HG02885 (cell line): Measurements from ENCODE around the gene DMWD.
"Not testable (repeated sequence)": the region's sequence is repeated elsewhere in the genome, so short reads cannot be mapped to it uniquely, and the experiment has no call there.

ENCODE experiments used
- ATAC-seq: cut with Tn5 transposase; IDR thresholded peaks from one replicate; pipeline ENCODE4 v1.9.1; 2021; ENCODE audit warnings: mild to moderate bottlenecking; ENCODE audit not compliant: unreplicated experiment, poor library complexity

The DMWD gene

GRCh38 chr19:45757695-45758094 is 35.0 kb downstream of the DMWD start:
- no peak for ATAC-seq

- no peak for ATAC-seq
These were observed 38.3 kb downstream of the DMWD start for GRCh38 chr19:45754323-45754722.

DNA sequence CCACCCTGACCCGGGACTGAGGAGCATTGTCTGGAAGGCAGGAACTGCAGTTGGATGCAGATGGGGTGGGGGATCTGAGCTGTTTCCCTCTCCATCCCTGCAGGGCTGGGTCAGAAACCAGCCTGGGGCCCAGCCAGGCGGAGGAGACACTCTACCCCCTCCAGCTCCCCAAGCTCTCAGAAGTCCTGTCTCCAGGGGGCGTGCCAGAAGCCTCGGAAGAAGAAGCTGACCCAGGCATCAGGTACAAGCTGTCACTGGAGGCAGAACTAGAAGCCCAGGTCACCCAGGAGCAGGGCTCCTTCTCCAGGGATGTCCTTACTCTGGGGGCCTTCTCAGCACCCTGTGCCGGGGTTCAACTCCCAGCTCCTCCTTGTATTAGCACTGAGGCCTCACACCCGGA is 39.1 kb downstream of the DMWD start:
- ATAC-seq, result no peak

GRCh38 chr19:45752639-45753038 is 40.0 kb downstream of the DMWD start:
- ATAC-seq, result no peak

- not testable (repeated sequence) for ATAC-seq
These were observed 41.2 kb downstream of the DMWD start for GRCh38 chr19:45751483-45751882.

- ATAC-seq, result no peak
These were observed 45.1 kb downstream of the DMWD start for GRCh38 chr19:45747513-45747912.

- ATAC-seq, result no peak
These were observed 45.8 kb downstream of the DMWD start for GRCh38 chr19:45746866-45747265.

- no peak for ATAC-seq
These were observed 47.0 kb downstream of the DMWD start for GRCh38 chr19:45745606-45746005.

DNA sequence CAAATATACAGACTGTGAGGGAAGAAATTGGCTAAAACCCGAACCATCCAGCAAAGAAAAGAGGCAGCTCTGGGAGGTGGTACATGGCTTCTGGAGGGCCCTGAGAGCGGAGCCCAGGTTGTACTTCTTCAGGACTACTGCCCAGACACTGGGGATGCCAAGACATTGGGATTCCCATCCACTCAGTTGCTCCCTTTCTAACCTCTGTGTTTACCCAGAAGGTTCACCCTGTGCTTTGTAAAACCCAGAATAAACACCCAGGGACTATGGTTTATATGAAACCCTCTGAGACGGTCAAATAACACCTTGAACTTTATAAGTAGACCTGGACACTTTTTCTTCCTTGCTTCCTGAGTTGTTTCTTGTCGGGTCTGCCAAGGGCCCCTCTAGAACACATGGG is 49.7 kb downstream of the DMWD start:
- no peak for ATAC-seq

GRCh38 chr19:45739498-45740439 is 52.9 kb downstream of the DMWD start:
- ATAC-seq, result no peak

DNA sequence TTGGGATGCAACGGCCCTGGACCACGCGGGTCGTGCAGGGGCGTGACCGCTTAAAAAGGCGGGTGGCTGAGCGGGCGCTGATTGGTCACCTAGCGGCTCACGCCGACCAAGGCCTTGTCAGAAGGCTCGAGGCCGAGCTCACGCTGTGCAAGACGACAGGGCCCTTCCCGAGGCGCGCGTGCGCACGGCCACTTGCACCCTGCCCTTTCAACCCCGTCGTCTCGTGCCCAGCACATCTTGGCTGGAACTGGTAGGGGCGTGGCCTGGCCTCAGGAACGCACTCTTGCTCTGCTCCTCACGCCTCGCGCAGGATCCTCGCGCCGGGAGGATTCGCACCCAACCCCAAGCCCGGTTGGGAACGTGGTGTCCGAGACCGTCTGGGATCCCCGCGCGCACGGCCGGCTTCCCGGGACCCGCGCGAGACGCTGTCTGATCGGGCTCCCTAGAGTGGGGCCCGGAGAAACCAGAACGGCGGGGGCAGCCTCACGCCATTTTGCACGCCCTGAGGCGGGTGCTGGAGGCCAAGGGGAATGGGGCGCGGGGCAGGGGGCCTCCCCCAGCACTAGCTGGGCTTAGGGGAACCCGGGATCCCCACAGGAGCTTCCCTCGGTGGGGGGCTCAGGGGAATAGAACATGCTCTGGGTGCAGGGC is 59.4 kb downstream of the DMWD start, which contains the start of gene MEIOSIN:
TSS of gene MEIOSIN (plus strand) at position 280 of the 651 bp plus-strand sequence. CDS start 1,938 bp downstream, outside the sequence.
- no peak for ATAC-seq
